HG03159 (cell line): Measurements from ENCODE around the gene KANK4.

Source experiments
- ATAC-seq: cut with Tn5 transposase; IDR thresholded peaks from one replicate; pipeline ENCODE4 v1.9.1; 2021; ENCODE audit warnings: mild to moderate bottlenecking, moderate library complexity; ENCODE audit not compliant: unreplicated experiment

KANK4 gene

DNA sequence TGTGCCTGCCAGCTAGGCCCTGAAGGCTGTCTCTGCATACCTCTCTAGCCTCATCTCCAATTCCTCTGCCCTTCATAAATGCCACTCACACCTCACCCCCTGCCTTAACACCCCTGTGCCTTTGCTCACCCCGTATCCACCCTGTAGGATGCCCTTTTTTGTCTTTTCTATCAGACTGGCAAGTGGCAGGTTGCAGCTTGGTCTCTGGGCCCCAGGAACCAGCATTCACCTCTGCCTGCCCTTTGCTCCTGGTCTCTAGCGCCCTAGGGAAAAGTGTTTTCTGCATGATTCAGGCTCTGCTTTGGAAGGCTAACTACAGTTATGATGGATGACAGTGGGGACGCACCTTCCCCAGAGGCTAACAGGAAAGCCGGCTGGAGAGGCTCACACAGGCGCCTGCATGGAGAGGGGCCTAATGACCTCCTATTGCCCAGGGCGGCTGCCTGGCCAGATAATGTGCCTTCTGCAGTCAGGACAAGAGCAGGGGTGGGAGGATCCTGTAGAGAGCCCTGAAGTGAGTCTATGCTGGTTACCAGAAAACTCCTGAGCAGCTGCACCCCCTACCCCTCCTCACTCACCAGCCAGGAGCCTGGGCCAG lies 11.2 kb downstream of the KANK4 start:
- no peak for ATAC-seq

DNA sequence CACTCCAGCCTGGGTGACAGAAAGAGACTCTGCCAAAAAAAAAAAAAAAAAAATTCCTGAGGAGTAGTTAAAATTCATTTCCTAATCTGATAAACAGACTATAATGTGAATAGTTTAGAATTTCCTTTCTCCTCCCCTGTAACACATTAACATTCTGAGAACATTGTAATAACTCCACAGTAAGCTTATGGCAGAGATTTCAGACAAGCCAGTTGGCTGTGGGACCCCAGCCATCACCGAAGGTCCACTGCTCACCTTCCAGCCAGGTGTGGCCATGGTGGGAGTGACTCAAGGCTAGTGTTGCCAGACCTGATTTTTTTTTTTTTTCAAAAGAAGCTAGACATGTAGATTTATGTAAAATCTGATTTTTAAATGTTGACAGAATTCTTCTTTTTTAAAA lies 11.8 kb downstream of the KANK4 start:
- ATAC-seq, result no peak

DNA sequence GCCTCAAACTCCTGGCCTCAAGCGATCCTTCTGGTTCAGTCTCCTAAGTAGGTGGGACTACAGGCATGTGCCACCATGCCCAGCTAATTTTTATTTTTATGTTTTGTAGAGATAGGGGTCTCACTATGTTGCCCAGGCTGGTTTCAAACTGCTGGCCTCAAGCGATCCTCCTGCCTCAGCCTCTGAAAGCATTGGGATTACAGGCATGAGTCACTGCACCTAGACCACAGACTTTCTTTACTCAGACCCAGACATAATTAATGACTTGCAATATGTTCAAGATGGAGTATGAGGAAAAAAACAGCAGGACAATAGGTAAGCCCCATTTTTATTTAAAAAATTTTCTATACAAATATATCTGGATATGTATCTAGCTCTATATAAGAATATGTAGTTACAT lies 13.2 kb downstream of the KANK4 start:
- no peak for ATAC-seq

- no peak for ATAC-seq
These were observed 14.3 kb downstream of the KANK4 start for GRCh38 chr1:62304975-62305374.

- no peak for ATAC-seq
These were observed 14.7 kb downstream of the KANK4 start for GRCh38 chr1:62304515-62304914.

- no peak for ATAC-seq
These were observed 17.4 kb downstream of the KANK4 start for GRCh38 chr1:62301726-62302390.

GRCh38 chr1:62299426-62300200 lies 19.6 kb downstream of the KANK4 start:
- ATAC-seq, result no peak

- peak; percentile 74 for ATAC-seq
These were observed 23.2 kb downstream of the KANK4 start for GRCh38 chr1:62295921-62296491.

DNA sequence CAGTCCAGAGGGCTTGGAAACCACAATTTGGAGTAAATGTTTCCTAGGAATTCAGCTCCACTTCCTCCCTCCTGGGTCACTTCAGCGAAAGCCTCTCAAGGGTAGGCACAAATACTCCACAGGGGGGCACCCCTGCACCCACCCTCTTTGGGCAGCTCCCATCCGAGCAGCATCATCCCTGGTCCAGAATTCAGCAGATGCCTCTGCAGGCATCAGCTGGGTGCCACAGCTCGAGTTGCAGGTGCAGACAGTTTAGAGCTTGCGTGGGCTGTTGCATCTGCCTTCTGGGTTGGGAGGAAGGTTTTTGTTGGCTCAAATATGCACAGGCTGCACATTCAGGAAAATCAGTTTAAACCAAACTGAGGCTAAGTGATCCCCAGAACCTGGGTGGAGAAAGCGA lies 25.0 kb downstream of the KANK4 start:
- no peak for ATAC-seq

DNA sequence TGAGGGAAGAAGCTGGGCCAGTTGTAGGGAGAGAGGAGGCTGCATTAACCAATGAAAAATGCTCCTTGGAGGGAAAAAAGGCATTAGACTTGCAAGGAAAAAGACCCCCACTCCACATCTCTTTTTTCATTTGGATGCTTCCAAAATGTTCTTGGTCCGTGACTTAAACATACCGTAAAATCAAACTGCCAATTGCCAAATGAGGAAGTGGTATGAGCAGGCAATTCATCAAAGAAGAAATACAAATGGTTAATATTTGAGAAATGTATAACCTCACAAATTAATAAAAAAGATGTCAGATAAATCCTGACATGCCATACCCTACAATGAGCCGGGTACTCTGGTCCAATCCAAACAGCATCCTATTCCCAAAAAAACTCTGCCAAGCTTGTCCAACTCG lies 30.6 kb downstream of the KANK4 start:
- ATAC-seq, result no peak

DNA sequence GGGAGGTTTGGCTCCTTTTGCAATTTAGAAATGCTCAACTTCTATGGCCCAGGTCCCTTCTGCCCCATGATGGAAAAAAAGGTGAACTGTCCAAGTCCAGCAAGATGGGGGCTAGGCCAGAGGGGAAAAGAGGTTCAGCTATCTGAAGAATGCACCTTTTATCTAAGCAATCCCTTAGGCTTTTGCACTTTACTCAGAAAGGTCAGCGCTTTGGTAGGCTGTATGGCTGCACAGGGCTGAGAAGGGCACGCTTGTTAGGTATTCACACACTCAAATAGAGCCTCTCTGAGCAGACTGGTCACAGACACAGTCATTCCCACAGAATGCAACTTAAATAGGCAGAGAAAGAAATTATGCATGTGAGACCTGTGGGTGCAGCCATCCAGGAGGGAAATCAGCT lies 31.0 kb downstream of the KANK4 start:
- ATAC-seq, result no peak

- no peak for ATAC-seq
These were observed 32.4 kb downstream of the KANK4 start for GRCh38 chr1:62286786-62287224.

GRCh38 chr1:62285984-62286785 lies 33.0 kb downstream of the KANK4 start:
- no peak for ATAC-seq

GRCh38 chr1:62285440-62285839 lies 33.8 kb downstream of the KANK4 start:
- no peak for ATAC-seq

- ATAC-seq, result no peak
These were observed 35.2 kb downstream of the KANK4 start for GRCh38 chr1:62283986-62284385.

DNA sequence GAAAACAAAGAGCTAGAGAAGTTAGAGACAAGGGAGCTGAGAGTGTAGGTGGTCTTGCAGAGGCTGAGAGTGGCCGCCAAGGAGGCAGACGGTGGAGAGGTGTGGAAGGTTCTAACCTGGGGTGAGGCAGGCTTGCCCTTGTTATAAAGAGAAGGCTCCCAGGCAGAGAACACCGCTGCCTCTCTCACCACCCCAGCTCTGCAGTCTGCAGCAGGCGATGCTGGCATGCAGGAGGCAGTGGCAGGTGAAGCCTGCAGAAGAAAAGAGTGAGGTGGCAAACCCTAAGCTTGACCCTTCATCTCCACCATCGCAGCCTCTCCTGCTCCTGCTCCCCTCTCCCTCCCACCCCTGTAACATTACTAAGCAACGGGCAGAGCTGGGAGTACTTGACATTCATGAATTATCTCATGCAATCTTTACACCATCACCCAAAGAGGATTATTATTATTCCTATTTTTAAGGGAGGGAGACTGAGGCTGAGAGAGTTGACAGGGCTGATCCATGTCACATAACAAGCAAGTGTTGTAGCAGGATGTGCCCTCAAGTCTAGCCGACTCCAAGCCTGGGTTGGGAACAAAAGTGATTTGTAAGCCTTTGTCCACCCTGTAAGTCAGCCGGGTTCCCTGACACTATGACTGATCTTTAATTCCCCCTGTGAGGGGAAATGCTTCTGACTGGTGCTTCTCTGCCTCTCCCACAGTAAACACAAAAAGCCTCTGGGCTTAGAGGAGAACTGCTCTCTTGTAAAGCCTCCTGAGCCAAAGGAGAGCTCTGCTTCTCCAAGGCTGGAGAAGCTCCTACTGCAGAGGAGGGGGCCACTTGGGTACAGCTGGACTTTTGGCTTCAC lies 36.1 kb downstream of the KANK4 start:
- ATAC-seq, result no peak

DNA sequence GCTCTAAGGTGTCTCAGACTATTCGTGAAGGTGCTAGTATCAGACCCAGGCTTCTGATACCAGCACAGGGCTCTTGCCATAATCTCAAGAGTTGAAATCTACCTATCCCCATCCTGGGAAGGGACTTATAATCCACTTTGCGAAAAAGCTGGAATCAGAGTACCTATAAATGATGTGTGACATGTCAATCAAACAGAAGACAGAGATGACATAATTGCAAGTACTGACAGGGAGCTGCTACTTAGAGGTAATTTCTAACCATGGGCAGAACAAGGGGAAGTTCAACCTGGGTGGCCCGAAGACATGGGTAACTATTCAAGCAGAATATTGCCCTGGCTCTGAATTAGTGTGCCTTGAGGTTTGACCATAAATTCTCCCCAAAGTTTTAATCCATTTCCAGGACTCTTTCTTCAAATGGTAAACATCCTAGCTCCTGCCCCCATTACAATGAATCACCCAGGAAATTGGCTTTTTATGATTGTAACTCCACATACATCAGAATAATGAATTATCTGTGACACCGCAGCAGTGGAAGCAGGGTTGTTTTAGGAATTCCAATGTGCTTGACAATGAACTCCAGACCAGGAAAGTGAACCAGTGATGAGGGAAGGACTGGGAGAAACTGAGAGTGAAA lies 37.2 kb downstream of the KANK4 start:
- ATAC-seq, result no peak

DNA sequence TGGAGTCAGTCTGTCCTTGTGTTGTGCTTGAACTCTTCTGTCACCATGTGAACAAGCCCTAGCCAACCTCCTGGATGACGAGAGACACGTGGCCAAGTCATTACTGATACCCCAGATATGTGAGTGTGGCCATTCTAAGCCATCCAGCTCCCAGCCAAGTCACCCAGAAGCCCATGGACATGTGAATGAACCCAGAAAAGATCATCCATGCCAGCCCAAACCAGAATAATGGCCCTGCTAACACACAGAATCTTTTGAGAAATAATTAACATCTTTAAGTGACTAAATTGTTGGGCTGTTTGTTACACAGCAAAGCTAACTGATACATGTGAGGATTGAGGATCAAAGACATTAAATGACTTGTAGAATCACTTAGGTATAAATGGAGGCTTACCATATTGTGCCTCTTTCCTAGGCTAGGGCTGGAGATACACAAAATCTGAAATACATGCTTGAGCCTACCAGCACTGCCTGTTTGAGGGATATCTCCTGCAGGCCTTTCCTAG lies 38.2 kb downstream of the KANK4 start:
- no peak for ATAC-seq

- no peak for ATAC-seq
These were observed 39.1 kb downstream of the KANK4 start for GRCh38 chr1:62280150-62280549.
